Activated CD8-positive, alpha-beta memory T cell treated with anti-CD3 and anti-CD28 coated beads, Interleukin-2, amount 50 U/mL, for 1 hour (primary cell): ENCODE data around the gene NPAS3.

Experiments
- DNase-seq: peaks from one replicate; pipeline ENCODE4 v3.0.0-alpha.2; 2020; ENCODE audit errors: extremely low read depth

The NPAS3 gene

DNA sequence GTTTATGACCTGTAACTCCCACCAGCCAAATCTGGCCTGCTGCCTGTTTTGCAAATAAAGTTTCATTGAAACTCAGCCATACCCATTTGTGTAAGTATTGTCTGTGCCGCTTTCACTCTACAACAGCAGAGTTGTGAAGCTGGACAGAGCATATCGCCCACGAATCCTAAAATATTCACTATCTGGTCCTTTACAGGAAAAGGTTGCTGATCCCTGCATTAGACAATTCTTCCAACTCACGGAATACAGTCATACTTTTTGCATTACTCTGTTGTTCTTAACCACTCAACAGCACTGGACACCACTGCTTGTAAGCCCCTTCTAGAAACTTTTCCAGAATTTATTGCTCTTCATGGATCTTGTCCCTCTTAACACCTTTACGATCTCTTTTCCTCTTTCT lies 576.8 kb downstream of the NPAS3 start:
- no peak for DNase-seq

DNA sequence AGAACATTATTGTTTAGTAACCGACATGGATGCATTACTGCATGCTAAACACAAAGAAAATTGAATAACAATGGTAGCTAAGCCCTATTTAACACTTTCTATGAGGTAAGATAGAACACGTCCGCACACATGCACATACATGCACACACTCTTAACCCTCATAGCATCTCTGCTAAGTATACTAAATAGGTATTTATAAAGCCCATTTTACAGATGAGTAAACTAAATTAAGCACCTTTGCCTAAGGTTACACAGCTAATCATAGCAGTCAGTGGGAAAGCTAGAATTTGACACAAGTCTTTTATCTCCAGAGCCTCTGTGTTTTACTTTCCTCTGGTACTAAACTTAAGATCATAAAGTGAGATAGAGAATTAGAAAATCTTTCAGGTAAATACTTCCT lies 577.2 kb downstream of the NPAS3 start:
- DNase-seq: no peak

- no peak for DNase-seq
Measured at GRCh38 chr14:33516898-33517436, 578.3 kb downstream of the NPAS3 start.

- DNase-seq: no peak
Measured at GRCh38 chr14:33521192-33521591, 582.5 kb downstream of the NPAS3 start.

GRCh38 chr14:33524244-33524643 lies 585.6 kb downstream of the NPAS3 start:
- no peak for DNase-seq

- no peak for DNase-seq
Measured at GRCh38 chr14:33525626-33526025, 586.9 kb downstream of the NPAS3 start.

- DNase-seq: no peak
Measured at GRCh38 chr14:33527023-33527634, 588.5 kb downstream of the NPAS3 start.

DNA sequence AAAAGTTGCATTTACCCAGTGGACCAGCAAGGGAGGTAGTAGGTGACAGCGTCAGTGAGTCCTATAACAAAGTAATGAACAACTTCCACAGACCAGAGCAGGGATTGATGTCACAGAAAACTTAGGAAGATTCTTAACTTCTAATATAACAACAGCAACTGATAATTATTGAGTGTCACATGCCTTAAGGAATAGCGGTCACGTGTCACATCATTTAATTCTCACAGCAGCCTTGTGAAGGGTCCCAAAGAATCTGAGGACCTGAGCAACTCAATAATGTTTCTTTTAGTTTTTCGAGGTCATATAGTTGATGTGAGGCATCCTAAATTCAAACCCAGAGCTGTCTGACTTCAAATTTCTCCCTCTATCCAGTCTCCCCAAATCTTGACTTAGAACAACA lies 590.0 kb downstream of the NPAS3 start:
- no peak for DNase-seq

DNA sequence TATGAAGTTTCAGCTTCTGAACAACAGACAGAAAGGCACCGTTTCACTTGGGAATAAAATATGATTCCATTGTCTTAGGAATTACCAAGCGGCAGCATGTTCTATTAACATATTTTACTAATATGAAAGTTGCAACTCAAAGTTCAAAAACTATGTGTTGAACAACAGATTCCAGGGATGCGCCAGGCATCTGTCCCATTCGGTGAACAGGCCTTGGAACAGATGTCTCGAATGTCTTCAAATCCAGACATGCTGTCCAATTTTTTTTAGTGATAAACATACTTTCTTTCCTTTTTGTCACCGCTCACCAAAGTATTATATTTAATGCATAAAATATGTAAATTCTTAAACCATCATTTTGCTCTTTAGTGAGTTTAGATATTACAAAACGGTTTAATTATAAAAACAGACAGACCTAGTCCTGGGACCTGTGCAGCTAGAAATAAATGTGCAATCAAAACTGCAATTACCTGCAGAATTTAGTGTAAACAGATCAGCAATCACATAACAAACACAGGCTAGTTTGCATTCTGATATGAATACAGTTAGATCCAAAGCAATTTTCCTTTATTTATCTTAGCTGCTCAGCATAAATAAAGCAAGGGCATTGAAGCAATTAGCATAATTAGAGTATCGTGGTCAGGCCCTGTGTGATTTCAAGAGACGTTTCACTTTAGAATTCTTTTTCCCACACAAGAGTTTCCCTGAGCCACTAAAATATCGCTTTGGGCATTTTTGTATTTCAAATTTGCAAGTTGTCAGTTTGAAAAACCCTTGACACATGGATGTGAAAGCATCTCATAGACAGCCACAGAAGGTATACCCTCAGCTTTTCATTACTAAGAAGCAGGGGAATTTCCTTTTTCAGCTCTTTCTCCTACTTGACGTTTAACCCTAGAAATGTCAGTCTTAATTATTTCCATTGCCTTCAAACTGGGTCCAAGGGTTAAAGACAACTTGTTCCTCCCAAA lies 591.4 kb downstream of the NPAS3 start:
- DNase-seq: no peak

GRCh38 chr14:33532553-33532952 lies 593.9 kb downstream of the NPAS3 start:
- no peak for DNase-seq

DNA sequence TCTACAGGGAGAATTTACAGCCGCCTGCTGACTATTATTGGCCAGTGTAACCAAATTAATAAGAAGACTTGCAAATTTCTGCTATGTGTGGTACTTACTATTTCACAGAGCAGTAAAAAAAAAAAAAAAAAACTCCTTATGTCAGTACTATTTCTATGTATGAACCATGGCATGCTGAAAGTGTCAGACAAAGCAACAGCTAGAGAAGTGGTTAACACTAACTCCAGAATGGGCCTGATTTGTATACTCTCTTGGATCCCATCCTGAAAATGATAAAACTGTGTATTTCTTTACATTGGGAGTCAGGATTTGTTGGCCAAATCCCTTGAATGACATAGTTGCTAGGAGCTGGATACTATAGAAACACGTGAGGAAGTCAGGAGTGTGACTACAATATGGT lies 595.4 kb downstream of the NPAS3 start:
- DNase-seq: no peak

GRCh38 chr14:33534632-33535031 lies 596.0 kb downstream of the NPAS3 start:
- DNase-seq: no peak

DNA sequence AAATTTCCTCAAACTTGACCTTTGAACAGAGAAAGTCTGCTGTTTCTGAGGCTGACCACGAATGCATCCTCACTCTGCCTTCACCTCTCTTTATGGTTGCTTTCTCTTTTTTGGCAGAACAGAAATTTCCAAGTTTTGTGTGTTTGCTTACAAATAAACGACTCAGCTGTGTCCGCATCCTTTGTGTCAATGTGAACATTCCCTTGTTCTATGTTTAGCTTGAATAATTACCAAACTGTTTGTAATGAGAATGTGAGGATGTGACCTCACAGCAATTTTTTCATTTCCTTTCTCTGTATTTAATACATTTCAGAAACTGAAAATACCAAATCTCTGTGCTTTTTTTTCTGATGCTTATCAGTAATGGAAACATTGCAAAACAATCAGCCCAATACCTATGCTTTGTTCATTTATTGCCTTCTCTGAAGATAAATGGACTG lies 601.3 kb downstream of the NPAS3 start:
- no peak for DNase-seq

- DNase-seq: no peak
Measured at GRCh38 chr14:33541171-33541570, 602.5 kb downstream of the NPAS3 start.

DNA sequence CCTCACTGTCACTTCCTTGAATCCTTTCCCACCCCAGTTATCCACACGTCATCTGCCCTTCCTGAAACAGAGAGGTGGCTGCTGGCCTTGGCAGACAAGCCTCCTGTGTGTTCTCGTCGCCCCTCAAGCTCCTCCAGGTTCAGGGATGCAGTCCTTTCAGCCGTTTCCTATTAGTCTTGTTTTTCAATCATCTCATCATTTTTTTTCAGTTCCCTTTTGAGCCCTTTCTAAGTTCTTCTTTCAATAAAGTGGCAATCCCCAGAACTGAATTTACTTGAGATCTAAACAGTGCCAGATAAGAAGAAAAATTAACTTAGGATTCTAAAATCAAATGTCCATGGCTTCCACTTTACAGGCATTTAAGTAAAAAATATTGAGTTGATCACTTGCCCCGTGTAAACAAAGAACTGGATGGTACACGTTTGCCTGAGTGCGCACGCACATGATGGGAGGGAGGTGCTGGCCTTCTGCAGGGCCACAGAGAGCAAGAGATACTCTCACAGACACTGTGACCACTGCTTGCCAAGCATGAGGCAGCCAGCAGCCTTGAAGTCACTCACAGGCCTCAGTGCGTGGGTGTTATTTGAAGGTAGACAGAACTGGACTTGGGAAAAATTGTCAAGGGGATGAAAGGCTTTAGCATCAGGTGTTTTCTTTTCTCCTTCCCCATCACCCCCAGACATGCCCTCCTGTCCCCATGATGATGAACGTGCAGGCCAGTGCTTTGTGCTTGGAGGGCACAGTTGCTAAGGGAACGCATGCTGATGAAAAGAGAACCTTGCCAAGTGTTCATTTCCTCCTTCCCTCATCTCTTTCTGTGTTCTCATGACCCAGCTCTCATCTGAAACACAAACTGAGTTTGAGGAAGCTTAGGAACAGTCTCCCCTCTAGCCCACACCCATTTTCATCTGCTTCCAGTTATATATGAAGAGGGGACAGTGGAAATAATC lies 603.9 kb downstream of the NPAS3 start:
- no peak for DNase-seq

- DNase-seq: no peak
Measured at GRCh38 chr14:33545696-33546095, 607.0 kb downstream of the NPAS3 start.

DNA sequence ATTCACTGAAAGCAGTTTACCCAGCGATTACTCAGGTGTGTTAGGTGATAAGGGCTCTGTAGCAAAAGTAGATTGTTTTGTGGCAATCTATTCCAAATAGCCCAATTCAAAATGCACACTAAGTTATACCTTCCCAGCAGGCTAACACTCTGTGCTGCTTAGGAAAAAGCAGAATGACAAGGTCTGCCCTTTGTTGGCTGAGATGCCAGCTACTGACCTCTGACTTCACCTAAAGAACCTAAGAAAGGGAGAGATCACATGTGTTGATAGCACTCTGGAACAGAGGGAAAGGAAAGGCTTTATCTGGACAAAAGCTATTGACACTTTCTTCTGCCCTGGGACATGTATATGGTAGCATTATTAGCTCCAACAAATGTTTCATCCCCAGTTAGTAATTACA lies 609.9 kb downstream of the NPAS3 start:
- no peak for DNase-seq

- DNase-seq: no peak
Measured at GRCh38 chr14:33551963-33552362, 613.3 kb downstream of the NPAS3 start.

- DNase-seq: no peak
Measured at GRCh38 chr14:33553706-33554278, 615.1 kb downstream of the NPAS3 start.

DNA sequence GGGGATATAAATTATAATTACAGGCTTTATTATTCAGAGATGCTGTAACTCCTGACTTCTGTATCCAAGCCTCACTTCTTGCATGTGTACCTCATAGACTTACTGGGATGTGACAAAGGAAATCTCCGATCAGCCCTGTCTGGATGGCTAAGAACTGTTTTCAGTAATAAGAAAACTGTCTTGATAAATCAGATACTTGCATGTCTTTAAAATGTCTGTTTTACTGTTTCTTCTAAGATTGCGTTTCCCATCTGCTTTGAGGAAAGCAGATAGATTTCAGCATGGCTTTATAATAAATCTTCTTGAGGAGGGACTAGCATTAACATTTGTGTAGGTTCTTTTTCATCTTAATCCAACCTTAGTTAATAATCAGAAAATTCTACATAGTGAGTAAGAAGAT lies 616.3 kb downstream of the NPAS3 start:
- DNase-seq: no peak

- no peak for DNase-seq
Measured at GRCh38 chr14:33555710-33556350, 617.2 kb downstream of the NPAS3 start.
